Chondrocyte (in vitro differentiated cells): ENCODE results near the gene FADS6. TPM values are rescaled to one million over a fixed set of nuclear protein-coding genes. Genes with fewer than 3 reads are reported as not detected.

Experiments used
- DNase-seq: peaks from one replicate; pipeline ENCODE4 v3.0.0; 2021; ENCODE audit warnings: mixed read lengths, low spot score
- H3K27ac Mint-ChIP-seq: one replicate; pipeline ENCODE4 v1.8.0; 2021; ENCODE audit warnings: mild to moderate bottlenecking, moderate library complexity, mixed read lengths; ENCODE audit not compliant: unreplicated experiment
- H3K27me3 Mint-ChIP-seq: 2 replicates; pipeline ENCODE4 v1.8.0; 2021; ENCODE audit warnings: low read depth, mixed read lengths
- H3K36me3 Mint-ChIP-seq: 2 replicates; pipeline ENCODE4 v1.8.0; 2021; ENCODE audit warnings: low read depth, mixed read lengths
- H3K4me1 Mint-ChIP-seq: 2 replicates; pipeline ENCODE4 v1.8.0; 2021; ENCODE audit warnings: low read depth, mild to moderate bottlenecking, mixed read lengths
- H3K4me3 Mint-ChIP-seq: one replicate; pipeline ENCODE4 v1.8.0; 2021; ENCODE audit warnings: mild to moderate bottlenecking, moderate library complexity, mixed read lengths; ENCODE audit not compliant: unreplicated experiment
- H3K9me3 Mint-ChIP-seq: 2 replicates; pipeline ENCODE4 v1.8.0; 2021; ENCODE audit warnings: low read depth, mixed read lengths
- total RNA-seq: library from RNA; stranded (reverse); gene quantifications from 3 replicates; pipeline ENCODE4 v1.2.1, GENCODE V29; 2021
- TF ChIP-seq, protein P1 (sequence below): fragments of 200-600 bp; sonication (generic); IDR thresholded peaks from 2 replicates; pipeline ENCODE4 v1.5.0; 2021; ENCODE audit warnings: antibody characterized with exemption, mild to moderate bottlenecking, moderate library complexity

Gene FADS6
- total RNA-seq, 1 donor from 2014 or later: not detected

DNA sequence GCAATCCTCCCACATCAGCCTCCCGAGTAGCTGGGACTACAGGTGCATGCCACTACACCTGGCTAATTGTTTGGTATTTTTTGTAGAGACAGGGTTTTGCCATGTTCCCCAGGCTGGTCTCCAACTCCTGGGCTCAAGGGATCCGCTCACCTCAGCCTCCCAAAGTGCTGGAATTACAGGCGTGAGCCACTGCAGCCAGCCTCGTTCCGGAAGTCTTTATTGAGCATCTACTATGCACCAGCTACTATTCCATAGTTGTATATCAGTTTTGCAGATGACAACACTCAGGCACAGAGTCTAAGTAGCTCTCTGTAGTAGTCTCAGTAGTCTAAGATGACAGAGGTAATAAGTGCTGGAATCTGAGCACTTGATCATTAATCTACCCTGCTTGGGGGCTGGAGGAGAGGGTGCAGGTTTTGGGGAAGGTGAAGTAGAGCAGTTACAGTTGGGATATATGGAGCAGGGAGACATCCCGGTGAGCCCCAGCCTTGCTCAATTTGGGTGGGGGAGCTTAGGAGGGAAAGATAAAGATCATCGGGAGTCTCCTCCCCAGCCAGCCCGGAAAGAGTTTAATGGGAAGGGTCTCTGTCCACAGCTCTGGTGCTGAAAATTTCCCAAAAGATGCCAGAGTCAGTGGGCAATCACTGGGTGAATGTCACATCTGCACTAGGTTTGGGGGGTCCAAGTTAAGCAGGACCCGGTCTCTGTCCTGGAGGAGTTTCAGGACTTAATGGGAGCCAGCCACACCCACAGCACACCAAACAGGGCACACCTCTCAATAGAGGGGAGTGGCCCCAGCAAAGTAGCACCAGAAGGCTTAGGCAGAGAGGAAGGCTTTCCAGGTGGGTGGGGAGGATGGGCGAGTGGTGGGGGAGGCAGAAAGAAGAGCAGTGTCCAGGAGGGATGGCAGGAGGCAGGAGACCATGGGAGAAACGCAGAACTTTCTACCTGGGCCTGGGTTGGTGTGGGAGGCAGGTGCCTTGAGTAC lies 43.9 kb upstream of the FADS6 start:
- TF ChIP-seq, protein P1, sequence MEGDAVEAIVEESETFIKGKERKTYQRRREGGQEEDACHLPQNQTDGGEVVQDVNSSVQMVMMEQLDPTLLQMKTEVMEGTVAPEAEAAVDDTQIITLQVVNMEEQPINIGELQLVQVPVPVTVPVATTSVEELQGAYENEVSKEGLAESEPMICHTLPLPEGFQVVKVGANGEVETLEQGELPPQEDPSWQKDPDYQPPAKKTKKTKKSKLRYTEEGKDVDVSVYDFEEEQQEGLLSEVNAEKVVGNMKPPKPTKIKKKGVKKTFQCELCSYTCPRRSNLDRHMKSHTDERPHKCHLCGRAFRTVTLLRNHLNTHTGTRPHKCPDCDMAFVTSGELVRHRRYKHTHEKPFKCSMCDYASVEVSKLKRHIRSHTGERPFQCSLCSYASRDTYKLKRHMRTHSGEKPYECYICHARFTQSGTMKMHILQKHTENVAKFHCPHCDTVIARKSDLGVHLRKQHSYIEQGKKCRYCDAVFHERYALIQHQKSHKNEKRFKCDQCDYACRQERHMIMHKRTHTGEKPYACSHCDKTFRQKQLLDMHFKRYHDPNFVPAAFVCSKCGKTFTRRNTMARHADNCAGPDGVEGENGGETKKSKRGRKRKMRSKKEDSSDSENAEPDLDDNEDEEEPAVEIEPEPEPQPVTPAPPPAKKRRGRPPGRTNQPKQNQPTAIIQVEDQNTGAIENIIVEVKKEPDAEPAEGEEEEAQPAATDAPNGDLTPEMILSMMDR: no peak
- H3K9me3 Mint-ChIP-seq: no peaks in the 10 kb centered on the region
- peaks cover 74% of the 10 kb centered on the region for H3K27me3 Mint-ChIP-seq
- DNase-seq: no peak
- peaks cover 2% of the 10 kb centered on the region for H3K36me3 Mint-ChIP-seq
- no peak overlapping the region for H3K4me3 Mint-ChIP-seq
- H3K27ac Mint-ChIP-seq: no peak overlapping the region
- H3K4me1 Mint-ChIP-seq: no peaks in the 10 kb centered on the region

DNA sequence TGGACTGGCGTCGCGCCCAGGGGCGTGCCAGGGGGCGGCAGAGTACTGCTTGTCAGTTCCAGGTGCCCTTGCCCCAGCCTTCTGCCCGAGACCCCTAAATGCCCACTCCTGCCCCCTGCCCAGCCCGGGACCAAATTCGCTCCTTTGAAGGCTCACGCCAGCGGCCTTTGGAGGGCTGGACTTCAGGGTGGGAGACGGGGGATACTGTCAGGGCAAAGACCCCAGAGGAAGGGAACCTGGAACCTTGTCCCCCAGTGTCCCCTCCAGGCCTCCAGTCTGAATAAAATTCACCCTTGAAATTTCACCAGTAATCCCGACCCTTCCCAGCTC lies 43.0 kb upstream of the FADS6 start:
- H3K36me3 Mint-ChIP-seq: peaks cover 2% of the 10 kb centered on the region
- H3K4me3 Mint-ChIP-seq: no peak overlapping the region
- H3K27ac Mint-ChIP-seq: no peak overlapping the region
- no peaks in the 10 kb centered on the region for H3K9me3 Mint-ChIP-seq
- H3K27me3 Mint-ChIP-seq: peaks cover 70% of the 10 kb centered on the region
- H3K4me1 Mint-ChIP-seq: no peaks in the 10 kb centered on the region
- TF ChIP-seq, protein P1: no peak
- DNase-seq: no peak

DNA sequence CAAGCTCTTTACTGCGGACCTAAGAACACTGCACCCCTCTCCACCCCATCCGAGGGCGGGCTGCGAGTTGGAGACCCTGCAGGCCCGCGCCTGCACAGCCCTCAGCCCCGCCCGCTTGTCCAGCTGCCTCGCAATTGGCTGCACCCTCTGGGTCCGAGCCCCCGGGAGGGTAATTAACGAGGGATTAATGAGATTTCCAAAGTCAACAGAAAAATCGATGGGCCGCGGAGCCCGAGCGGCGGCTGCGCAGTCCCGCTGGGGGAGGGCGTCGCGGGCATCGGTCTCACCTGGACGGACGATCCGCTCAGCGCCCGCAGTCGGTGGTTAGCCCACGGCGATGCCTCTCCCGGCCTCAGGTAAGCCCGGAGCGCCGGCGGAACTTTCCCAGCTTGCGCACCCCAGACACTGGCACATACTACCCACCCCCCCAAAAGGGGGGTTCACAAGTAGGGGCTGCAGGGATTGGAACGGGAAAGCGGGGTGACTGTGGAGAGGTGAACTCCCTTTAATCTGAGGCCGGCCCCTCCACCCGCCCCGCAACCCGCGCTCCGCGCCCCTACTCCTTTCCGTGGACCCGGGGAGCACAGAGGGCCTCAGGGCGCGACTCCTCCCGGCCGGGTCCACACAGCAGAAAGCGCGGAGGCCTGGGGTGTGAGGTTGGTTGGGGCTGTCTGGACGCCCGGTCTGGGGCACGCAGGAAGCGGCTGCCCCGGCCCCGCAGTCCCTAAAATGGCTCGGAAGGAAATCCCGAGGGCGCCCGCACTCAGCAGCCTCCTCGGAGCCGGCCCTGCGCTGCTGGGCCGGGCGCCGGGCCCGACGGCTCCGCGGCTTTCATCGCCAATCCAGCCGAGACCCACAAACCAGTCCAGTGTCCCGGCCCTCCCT lies 42.4 kb upstream of the FADS6 start, which contains the start of gene OTOP3:
Gene OTOP3, plus strand, starts transcription at position 314 of the 885 bp plus-strand sequence. Its CDS starts 24 bp downstream, at position 338.
- H3K36me3 Mint-ChIP-seq: peaks cover 2% of the 10 kb centered on the region
- H3K9me3 Mint-ChIP-seq: no peaks in the 10 kb centered on the region
- TF ChIP-seq, protein P1: no peak
- no peak for DNase-seq
- no peak within 1 kb of the TSS for H3K4me3 Mint-ChIP-seq
- no peak within 1 kb of the TSS for H3K27ac Mint-ChIP-seq
- no peaks in the 10 kb centered on the region for H3K4me1 Mint-ChIP-seq
- peaks cover 72% of the 10 kb centered on the region for H3K27me3 Mint-ChIP-seq

DNA sequence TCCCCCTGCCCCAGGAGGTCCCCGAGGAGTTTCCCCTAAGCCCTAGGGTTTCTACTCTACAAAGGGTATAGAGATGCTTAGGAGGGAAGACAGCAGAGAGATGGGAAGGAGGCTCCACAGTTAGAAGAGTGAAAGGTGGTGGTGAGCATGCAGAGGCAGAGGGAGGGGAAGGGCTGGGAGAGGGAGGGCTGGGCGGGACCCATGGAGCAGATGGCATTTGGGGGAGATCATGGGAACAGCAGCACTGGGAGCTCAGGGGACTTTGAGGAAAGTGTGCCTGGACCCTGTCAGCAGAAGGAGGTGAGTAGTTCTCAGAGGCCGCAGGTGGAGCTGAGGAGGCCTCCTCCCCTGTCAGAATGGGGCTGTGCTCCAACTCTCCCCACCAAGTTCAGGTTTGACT lies 41.6 kb upstream of the FADS6 start:
- Mint-ChIP-seq H3K4me1 (no peaks in the 10 kb centered on the region), H3K27ac (no peak overlapping the region), H3K27me3 (peaks cover 73% of the 10 kb centered on the region), H3K36me3 (peaks cover 2% of the 10 kb centered on the region), H3K9me3 (no peaks in the 10 kb centered on the region), H3K4me3 (no peak overlapping the region)
- TF ChIP-seq, protein P1: no peak
- DNase-seq: no peak

DNA sequence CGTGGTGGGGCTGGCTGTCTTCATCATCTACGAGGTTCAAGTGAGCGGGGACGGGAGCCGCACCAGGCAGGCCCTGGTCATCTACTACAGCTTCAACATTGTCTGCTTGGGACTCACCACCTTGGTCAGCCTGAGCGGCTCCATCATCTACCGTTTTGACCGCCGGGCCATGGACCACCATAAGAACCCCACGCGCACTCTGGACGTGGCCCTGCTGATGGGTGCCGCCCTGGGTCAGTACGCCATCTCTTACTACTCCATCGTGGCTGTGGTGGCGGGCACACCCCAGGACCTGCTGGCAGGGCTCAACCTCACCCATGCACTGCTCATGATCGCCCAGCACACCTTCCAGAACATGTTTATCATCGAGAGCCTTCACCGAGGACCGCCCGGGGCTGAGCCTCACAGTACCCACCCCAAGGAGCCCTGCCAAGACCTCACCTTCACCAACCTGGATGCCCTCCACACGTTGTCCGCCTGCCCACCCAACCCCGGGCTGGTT lies 37.2 kb upstream of the FADS6 start:
- TF ChIP-seq, protein P1: no peak
- H3K36me3 Mint-ChIP-seq: peaks cover 2% of the 10 kb centered on the region
- H3K4me3 Mint-ChIP-seq: no peak overlapping the region
- H3K27me3 Mint-ChIP-seq: peaks cover 70% of the 10 kb centered on the region
- DNase-seq: peak; percentile 82
- H3K9me3 Mint-ChIP-seq: no peaks in the 10 kb centered on the region
- H3K27ac Mint-ChIP-seq: no peak overlapping the region
- H3K4me1 Mint-ChIP-seq: no peaks in the 10 kb centered on the region
